Measurements from ENCODE around the gene MSANTD1. TPM values are rescaled to one million over a fixed set of nuclear protein-coding genes. Genes with fewer than 3 reads are reported as not detected.
A peak's percentile ranks its signal among the peaks of the same experiment; 100 is the strongest.

MSANTD1 gene
- total RNA-seq, 1 experiment from 2014 or later, result 0.04 TPM

- Histone ChIP-seq H3K4me3 (no peak overlapping the region), H3K27me3 (no peaks in the 10 kb centered on the region), H3K36me3 (peaks cover 9% of the 10 kb centered on the region), H3K27ac (no peak overlapping the region), H3K9me3 (replicated peaks) (no peaks in the 10 kb centered on the region), H3K4me1 (no peaks in the 10 kb centered on the region)
- no peak for DNase-seq
Observed at GRCh38 chr4:3244747-3245146, 4.2 kb upstream of the MSANTD1 start.

- peaks cover 3% of the 10 kb centered on the region; the same call in 1 of the 2 replicates for H3K36me3 ChIP-seq
- no peaks in the 10 kb centered on the region for H3K27me3 ChIP-seq
- no peaks in the 10 kb centered on the region for H3K9me3 ChIP-seq (replicated peaks)
- no peak overlapping the region for H3K4me3 ChIP-seq
- H3K27ac ChIP-seq, result no peak overlapping the region
- H3K4me1 ChIP-seq, result no peaks in the 10 kb centered on the region
- DNase-seq, result no peak
Observed at GRCh38 chr4:3245676-3246075, 3.3 kb upstream of the MSANTD1 start.

GRCh38 chr4:3246458-3247398 lies 2.2 kb upstream of the MSANTD1 start:
- Histone ChIP-seq H3K4me3 (no peak overlapping the region), H3K27ac (no peak overlapping the region), H3K9me3 (replicated peaks) (no peaks in the 10 kb centered on the region), H3K4me1 (no peaks in the 10 kb centered on the region), H3K27me3 (no peaks in the 10 kb centered on the region), H3K36me3 (no peaks in the 10 kb centered on the region)
- no peak for DNase-seq

- H3K4me3 ChIP-seq, result no peak overlapping the region
- H3K36me3 ChIP-seq, result no peaks in the 10 kb centered on the region
- no peak overlapping the region for H3K27ac ChIP-seq
- no peaks in the 10 kb centered on the region for H3K4me1 ChIP-seq
- DNase-seq, result no peak
- H3K9me3 ChIP-seq (replicated peaks), result no peaks in the 10 kb centered on the region
- no peaks in the 10 kb centered on the region for H3K27me3 ChIP-seq
Observed at GRCh38 chr4:3247399-3248177, 1.4 kb upstream of the MSANTD1 start.

GRCh38 chr4:3248178-3248480 lies 830 bp upstream of the MSANTD1 start:
- Histone ChIP-seq H3K27me3 (no peaks in the 10 kb centered on the region), H3K4me1 (no peaks in the 10 kb centered on the region), H3K36me3 (no peaks in the 10 kb centered on the region), H3K4me3 (no peak overlapping the region), H3K9me3 (replicated peaks) (no peaks in the 10 kb centered on the region), H3K27ac (no peak overlapping the region)
- no peak for DNase-seq

- H3K4me1 ChIP-seq, result no peaks in the 10 kb centered on the region
- no peak overlapping the region for H3K27ac ChIP-seq
- H3K4me3 ChIP-seq, result no peak overlapping the region
- DNase-seq, result no peak
- H3K27me3 ChIP-seq, result no peaks in the 10 kb centered on the region
- H3K36me3 ChIP-seq, result no peaks in the 10 kb centered on the region
- no peaks in the 10 kb centered on the region for H3K9me3 ChIP-seq (replicated peaks)
Observed at GRCh38 chr4:3249711-3250437, 915 bp downstream of the MSANTD1 start.

GRCh38 chr4:3250438-3250955 lies 1.5 kb downstream of the MSANTD1 start:
- Histone ChIP-seq H3K27ac (no peak overlapping the region), H3K27me3 (no peaks in the 10 kb centered on the region), H3K4me3 (no peak overlapping the region), H3K4me1 (no peaks in the 10 kb centered on the region), H3K9me3 (replicated peaks) (no peaks in the 10 kb centered on the region), H3K36me3 (no peaks in the 10 kb centered on the region)
- DNase-seq, result no peak

- H3K4me3 ChIP-seq, result no peak overlapping the region
- no peak overlapping the region for H3K27ac ChIP-seq
- no peak for DNase-seq
- no peaks in the 10 kb centered on the region for H3K36me3 ChIP-seq
- H3K9me3 ChIP-seq (replicated peaks), result no peaks in the 10 kb centered on the region
- H3K27me3 ChIP-seq, result no peaks in the 10 kb centered on the region
- no peaks in the 10 kb centered on the region for H3K4me1 ChIP-seq
Observed at GRCh38 chr4:3250956-3251690, 2.2 kb downstream of the MSANTD1 start.

GRCh38 chr4:3251691-3252479 lies 2.9 kb downstream of the MSANTD1 start:
- Histone ChIP-seq H3K4me3 (no peak overlapping the region), H3K27me3 (no peaks in the 10 kb centered on the region), H3K27ac (no peak overlapping the region), H3K4me1 (no peaks in the 10 kb centered on the region), H3K9me3 (replicated peaks) (no peaks in the 10 kb centered on the region), H3K36me3 (no peaks in the 10 kb centered on the region)
- no peak for DNase-seq

- DNase-seq, result no peak
- Histone ChIP-seq H3K4me3 (no peak overlapping the region), H3K27me3 (no peaks in the 10 kb centered on the region), H3K27ac (no peak overlapping the region), H3K36me3 (no peaks in the 10 kb centered on the region), H3K4me1 (no peaks in the 10 kb centered on the region), H3K9me3 (replicated peaks) (no peaks in the 10 kb centered on the region)
Observed at GRCh38 chr4:3252480-3252828, 3.5 kb downstream of the MSANTD1 start.

- DNase-seq, result peak in 1 of 2 experiments; percentile 2
- no peaks in the 10 kb centered on the region for H3K4me1 ChIP-seq
- no peaks in the 10 kb centered on the region for H3K9me3 ChIP-seq (replicated peaks)
- no peak overlapping the region for H3K4me3 ChIP-seq
- no peaks in the 10 kb centered on the region for H3K27me3 ChIP-seq
- H3K36me3 ChIP-seq, result no peaks in the 10 kb centered on the region
- H3K27ac ChIP-seq, result no peak overlapping the region
Observed at GRCh38 chr4:3252831-3253641, 4.1 kb downstream of the MSANTD1 start.

GRCh38 chr4:3253808-3254207 lies 4.8 kb downstream of the MSANTD1 start:
- H3K27ac ChIP-seq, result no peak overlapping the region
- H3K9me3 ChIP-seq (replicated peaks), result no peaks in the 10 kb centered on the region
- no peak overlapping the region for H3K4me3 ChIP-seq
- no peaks in the 10 kb centered on the region for H3K36me3 ChIP-seq
- no peaks in the 10 kb centered on the region for H3K27me3 ChIP-seq
- peak in 1 of 2 experiments; percentile 7 for DNase-seq
- H3K4me1 ChIP-seq, result no peaks in the 10 kb centered on the region

Data from SJCRH30 (cell line).